AG08396 (cell line): ENCODE measurements around the gene VPS33A.
"Not testable (repeated sequence)": the region's sequence is repeated elsewhere in the genome, so short reads cannot be mapped to it uniquely, and the experiment has no call there.

ENCODE experiments used
- DNase-seq: peaks from one replicate; pipeline ENCODE4 v3.0.0; 2012; ENCODE audit warnings: low spot score, mixed read lengths

VPS33A gene

DNA sequence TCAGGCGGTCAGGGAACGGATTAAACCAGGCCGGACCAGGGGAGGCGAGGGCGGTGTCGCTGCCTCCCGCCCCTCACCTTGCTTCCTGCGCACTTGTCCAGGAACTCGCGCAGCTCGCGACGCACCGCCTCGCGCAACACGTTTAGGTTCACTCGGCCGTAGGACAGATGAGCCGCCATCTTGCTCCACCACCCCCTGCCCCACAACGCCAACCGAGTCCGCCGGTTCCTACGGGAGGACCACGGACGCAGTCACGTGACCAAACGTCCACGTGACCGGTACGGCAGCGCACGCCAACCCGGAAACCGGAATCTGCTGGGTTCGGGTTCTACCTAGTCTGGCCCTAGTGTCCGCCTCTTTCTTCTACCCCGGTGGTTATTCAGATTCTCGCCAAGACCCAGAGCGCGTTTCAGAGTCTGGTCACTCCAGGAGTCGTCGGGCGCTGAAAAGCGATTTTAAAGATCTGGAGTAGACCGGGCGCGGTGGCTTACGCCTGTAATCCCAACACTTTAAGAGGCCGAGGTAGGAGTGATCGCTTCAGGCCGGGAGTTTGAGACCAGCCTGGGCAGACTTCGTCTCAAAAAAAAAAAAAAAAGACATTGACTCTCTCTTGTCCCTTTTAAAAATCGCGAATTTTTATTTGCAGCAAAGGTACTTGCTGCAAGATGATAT lies at the start of gene VPS33A:
Gene VPS33A, minus strand, starts transcription at position 265 of the 672 bp plus-strand sequence. Its CDS starts 86 bp downstream, at position 179.
- DNase-seq = peak; percentile 94

- no peak for DNase-seq
These were observed 46.6 kb upstream of the VPS33A start for GRCh38 chr12:122312926-122313325.

DNA sequence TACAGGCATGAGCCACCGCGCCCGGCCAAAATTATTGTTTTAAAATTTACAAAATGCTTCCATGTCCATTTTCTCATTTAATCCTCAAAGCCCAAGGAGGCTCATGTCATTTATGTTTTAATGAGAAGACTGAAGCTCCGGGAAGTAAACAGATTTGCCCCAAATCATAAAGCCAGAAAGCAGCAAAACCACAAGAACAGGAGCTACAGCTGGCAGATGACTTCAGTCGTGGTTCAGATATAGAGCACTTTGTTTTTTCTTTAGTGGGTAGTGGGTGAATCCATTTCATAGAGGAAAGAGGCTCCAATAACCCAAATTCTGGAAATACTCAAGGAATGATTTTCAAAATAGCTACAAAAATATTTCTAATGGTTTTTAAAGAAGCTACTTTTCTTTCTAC lies 45.4 kb upstream of the VPS33A start:
- DNase-seq = no peak

GRCh38 chr12:122310626-122311333 lies 44.5 kb upstream of the VPS33A start:
- DNase-seq = no peak

- no peak for DNase-seq
These were observed 43.3 kb upstream of the VPS33A start for GRCh38 chr12:122309564-122310121.

DNA sequence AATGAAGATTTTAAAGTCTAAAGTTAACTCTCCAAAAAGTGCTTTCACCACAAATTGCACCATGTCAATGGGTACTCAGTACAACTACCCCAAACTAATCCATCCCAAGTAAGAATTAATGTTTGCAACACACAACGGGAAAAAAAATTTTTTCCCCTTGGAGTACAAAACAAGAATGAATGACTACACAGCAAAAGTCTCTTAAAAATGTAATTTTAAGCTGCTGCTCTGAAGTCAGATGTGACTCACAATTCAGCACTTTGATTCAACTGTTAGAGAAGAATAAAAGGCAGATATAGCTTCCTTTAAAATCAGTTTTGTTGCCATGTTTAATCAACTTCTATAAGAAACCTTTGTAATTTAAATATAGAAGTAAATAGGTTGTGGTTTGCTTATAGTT lies 42.5 kb upstream of the VPS33A start:
- no peak for DNase-seq

GRCh38 chr12:122306407-122306806 lies 40.1 kb upstream of the VPS33A start:
- no peak for DNase-seq

GRCh38 chr12:122304924-122305323 lies 38.6 kb upstream of the VPS33A start:
- DNase-seq = no peak

- no peak for DNase-seq
These were observed 36.8 kb upstream of the VPS33A start for GRCh38 chr12:122303068-122303467.

DNA sequence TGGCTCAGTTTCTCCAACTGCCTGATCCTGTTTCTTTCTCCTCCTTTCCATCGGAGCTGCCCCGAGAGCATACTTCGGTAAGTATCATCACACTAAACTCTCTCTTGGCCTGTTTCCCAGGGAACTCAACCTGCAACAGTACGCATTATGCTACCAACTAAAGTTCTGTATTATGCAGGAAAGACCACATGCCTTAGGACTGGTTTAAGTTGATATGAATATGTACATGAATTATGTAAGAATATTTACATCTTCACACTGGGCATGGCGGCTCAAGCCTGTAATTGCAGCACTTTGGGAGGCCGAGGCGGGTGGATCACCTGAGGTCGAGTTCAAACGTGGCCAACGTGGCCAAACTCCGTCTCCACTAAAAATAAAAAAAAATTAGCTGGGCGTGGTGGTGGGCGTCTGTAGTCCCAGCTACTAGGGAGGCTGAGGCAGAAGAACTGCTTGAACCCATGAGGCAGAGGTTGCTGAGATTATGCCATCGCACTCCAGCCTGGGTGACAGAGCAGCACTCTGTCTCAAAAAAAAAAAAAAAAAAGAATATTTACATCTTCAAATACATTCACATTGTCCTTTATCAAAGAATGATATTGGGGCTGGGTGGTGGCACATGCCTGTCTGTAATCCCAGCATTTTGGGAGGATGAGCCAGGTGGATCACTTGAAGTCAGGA lies 31.9 kb upstream of the VPS33A start:
- no peak for DNase-seq

- no peak for DNase-seq
These were observed 31.2 kb upstream of the VPS33A start for GRCh38 chr12:122297494-122297893.

- DNase-seq = no peak
These were observed 29.6 kb upstream of the VPS33A start for GRCh38 chr12:122295877-122296276.

DNA sequence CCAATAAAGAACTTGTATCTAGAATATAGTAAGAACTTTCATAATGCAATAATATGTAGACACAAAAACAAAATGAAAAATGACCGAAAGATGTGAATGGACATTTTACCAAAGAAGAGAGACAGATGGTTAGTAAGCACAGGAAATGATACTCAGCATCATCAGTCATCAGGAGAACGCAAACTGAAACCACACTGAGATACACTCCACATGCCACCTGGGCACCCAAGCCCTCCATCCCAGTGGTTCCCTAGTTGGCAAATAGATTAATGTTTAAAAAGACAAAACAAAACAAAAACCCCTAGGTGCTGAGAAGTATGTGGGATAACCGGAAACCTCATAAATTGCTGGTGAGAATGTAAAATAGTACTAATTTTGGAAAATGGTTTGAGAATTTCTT lies 26.8 kb upstream of the VPS33A start:
- DNase-seq = no peak

GRCh38 chr12:122291431-122291830 lies 25.1 kb upstream of the VPS33A start:
- DNase-seq = no peak

DNA sequence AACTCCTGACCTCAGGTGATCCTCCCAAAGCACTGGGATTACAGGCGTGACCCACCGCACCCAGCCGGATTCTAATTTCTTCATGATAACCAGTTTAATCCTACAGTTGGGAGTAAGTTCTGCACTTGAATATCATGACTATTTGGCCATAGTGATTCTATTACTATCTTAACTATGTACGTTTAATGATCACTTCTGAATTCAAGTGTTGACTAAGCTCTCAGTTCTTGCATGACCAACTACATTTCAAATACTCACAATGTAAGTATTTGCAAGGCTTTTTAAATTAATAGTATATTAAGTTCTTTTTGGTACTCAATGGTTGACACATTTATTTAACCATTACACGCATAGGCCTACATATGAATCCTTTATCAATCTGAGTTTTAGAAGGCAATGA lies 17.4 kb upstream of the VPS33A start:
- no peak for DNase-seq

DNA sequence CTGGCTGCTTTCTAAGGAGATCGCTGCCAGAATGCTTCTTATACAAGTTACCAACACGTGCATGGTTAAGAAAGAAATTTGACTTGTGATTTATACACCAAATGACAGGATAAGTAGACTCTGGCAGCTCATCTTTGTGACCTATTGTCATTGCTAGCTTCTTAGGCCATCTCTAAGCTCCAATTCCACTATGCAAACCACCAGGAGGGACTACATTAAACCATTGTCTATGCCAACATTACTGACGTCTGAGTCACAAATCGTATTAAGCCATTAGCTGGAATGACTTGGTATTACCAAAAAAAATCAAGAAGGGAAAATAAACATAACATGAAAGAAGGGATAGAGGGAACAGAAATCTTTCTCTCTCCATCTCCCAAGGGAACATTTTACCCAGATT lies 15.8 kb upstream of the VPS33A start:
- DNase-seq = peak; percentile 58

DNA sequence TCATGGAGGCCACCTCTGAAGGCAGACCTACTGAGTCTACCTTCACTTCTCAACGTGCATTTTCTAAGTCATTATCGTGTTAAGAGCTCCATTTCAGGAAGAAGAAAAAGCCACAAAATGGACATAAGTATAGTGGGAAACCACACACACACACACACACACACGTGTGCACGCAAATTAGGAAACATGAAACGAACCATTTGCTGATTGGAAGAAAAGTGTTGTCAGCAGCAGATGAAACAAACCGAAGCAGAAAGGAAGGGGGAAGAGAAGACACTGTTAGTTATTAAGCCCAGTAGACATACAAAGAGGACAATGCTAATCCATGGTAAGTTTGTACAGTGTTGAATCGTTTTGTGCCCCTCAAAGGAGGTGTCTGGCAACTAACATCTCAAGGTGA lies 9.9 kb upstream of the VPS33A start:
- DNase-seq = no peak

- no peak for DNase-seq
These were observed 9.2 kb upstream of the VPS33A start for GRCh38 chr12:122275459-122275858.

- peak; percentile 25 for DNase-seq
These were observed 436 bp downstream of the VPS33A start for GRCh38 chr12:122265886-122266229.

GRCh38 chr12:122265476-122265875 lies 818 bp downstream of the VPS33A start:
- DNase-seq = no peak

GRCh38 chr12:122260735-122261134 lies 5.6 kb downstream of the VPS33A start:
- DNase-seq = not testable (repeated sequence)

GRCh38 chr12:122258939-122259338 lies 7.4 kb downstream of the VPS33A start:
- DNase-seq = not testable (repeated sequence)

- DNase-seq = not testable (repeated sequence)
These were observed 7.8 kb downstream of the VPS33A start for GRCh38 chr12:122258462-122258861.
